NCI-H1436 treated with DMSO at 0.1 percent for 48 hours (cell line): ENCODE results near the gene LRRN2.

Source experiments
- DNase-seq: peaks from one replicate; lab custom pipeline; 2025; lab: John Stamatoyannopoulos, UW

The LRRN2 gene

DNA sequence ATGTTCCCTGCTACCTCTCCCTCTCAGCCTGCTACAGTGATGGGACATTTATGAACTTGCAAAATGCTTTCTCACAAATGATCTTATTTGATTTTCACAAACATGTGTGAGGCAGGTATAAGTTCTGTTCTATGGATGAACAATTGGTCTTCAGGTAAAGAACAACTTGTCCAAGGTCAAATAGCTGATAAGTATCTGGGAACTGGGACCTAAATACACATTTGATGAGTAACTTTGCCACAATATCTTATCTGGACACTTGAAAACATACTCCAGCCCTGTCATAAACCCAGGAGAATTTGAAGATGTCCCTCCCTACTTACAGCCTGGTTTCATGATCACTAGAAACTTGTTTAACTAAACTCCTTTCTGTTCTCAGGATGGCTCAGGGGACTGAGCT lies 23.0 kb downstream of the LRRN2 start:
- no peak for DNase-seq

DNA sequence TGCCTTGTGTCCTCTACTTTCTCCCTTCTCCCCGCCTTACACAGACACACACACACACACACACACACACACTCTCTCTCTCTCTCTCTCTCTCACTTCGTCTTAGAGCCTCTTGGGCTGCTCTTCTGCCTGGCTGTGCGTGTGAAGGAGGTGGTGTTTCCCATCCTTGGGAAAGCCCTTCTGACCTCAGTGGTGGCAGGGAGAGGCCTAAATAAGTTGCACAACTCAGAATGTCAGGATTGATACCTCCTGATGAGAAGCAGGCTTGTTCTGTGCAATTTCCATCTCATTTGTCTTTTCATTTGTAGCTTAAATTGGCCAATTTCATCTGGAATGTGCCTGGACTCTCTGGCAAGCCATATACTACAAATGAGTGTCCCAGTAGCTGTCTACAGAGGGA lies 25.0 kb downstream of the LRRN2 start:
- no peak for DNase-seq

DNA sequence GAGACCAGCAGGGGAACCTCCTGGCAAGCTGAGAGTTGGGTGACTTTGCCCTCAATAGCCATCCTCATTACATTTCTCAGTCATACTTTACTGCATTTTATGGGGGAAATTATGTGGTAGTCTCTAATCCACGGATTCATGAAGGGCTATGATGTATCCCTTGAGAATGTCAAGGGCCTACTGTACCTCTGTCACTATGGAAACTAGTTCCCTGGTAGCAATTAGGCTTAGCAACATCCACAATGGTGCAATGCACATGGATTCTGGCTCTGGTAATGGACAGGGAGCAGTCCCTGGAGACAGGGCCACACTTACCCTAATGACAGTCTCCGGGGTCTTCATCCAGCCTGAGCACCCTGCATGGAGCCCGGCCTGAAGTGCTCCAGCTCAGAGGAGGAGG lies 26.5 kb downstream of the LRRN2 start:
- DNase-seq: peak; percentile 81

DNA sequence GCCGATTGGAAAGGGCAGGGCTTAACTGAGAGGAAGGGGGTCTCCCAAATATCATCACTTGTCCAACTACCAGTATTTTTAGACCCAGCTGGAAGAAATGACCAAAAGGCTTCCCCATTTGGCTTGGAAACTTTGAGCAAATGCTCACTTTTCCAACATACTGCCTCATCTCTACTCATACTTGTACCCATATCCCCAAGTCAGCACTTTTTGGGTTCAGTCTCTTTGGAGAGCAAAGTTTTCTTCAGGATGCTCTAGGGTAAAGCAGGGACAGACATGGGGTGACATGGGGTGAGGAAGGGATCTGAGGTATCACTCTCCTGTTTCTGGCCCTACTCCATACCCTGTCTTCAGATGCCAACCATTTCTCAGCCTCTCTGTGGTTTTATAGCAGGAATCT lies 27.2 kb downstream of the LRRN2 start:
- no peak for DNase-seq

DNA sequence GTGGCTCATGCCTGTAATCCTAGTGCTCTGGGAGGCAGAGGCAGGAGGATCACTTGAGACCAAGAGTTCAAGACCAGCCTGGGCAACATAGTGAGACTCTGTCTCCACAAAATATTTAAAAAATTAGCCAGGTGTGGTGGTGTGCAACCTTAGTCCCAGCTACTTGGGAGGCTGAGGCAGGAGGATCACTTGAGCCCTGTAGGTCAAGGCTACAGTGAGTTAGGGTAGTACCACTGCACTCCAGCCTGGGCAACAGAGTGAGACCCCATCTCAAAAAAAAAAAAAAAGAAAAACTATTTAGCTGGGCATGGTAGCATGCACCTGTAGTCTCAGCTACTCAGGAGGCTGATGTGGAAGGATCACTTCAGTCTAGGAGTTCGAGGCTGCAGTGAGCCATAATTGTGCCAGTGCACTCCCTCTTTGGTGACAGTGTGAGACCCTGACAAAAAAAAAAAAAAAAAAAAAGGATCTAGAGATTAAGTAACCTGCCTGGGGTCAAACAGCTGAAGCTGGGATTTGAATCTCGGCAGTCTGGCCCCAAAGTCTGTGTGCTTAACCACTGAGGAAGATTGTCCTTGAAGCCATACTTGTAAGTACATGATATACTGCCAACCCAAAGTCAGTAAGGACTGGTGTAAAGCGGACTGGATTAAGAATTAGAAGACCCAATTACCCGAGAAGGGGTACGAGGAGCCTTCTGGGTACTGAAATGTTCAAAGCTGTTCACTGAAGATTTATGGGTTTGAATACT lies 31.8 kb downstream of the LRRN2 start:
- DNase-seq: no peak

DNA sequence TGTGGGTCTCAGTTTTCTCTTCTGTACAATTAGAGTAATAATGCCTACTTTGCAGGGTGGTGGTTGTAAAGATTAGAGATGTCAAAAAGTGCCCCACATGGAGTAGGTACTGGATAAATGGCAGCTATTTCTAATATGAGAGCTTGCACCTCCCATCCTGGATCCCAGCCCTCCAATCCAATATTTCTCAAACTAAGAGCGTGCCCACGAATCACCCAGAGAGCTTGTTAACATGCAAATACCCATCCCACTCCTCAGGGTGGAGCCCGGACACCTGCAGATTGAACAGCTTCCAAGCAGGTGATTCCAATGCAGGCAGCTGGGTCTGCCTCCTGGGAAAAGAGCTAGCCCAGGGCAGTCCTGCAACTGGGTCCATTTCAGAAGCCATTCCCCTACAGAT lies 33.0 kb downstream of the LRRN2 start:
- no peak for DNase-seq

DNA sequence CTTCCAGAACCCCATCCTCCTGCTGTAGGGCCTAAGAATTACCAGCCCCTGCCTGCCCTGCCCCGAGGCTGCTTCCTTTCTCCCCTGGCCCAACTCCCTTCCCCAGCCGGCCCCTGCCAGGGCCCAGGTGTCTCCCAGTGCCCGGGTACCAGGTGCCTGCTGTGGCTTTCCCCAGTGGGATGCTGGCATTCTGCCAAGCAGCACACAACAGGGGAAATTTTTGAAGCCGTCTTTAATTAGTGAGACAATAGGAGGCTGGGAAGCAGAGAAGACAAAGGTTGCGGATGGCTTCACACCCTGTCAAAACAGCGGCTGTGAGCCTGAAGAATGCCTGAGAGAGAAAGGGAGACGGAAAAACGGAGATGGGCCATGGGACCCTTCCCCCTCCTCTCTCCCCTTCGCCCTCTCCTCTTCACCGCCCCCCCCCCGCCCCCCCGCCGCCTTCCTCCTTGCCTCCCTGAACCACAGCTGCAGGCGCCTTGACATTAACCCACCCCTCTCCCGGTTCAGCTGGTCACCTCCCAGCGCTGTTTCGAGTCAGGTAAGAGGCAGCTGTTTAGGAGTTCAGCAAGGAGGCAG lies 33.6 kb downstream of the LRRN2 start:
- DNase-seq: peak; percentile 36

DNA sequence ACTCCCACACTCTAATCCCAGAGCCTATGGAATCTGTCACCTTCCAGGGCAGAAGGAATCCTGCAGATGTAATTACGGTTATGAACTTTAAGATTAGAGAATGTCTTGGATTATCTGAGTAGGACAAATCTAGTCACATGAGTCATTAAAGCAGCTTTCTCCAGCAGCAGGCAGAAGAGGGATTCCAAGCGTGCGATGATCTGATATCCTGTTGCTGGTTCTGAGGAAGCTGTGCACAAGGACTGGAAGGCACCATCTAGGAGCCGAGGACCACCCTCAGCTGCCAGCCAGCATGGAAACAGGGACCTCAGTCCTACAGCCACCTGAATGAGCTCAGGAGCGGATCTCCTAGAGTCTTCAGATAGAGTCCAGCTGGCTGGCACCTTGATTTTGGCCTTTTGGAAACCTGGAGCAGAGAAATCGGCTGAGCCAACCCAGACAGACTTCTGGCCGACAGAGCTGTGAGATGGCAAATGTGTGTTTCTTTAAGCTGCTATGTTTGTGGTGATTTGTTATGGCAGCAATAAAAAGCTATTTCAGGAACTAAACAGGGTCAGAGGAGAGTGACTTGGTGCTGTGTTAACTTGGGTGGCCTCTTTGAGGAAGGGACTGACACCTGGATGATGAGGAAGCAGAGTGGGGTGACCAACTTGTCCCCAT lies 34.5 kb downstream of the LRRN2 start:
- DNase-seq: no peak

DNA sequence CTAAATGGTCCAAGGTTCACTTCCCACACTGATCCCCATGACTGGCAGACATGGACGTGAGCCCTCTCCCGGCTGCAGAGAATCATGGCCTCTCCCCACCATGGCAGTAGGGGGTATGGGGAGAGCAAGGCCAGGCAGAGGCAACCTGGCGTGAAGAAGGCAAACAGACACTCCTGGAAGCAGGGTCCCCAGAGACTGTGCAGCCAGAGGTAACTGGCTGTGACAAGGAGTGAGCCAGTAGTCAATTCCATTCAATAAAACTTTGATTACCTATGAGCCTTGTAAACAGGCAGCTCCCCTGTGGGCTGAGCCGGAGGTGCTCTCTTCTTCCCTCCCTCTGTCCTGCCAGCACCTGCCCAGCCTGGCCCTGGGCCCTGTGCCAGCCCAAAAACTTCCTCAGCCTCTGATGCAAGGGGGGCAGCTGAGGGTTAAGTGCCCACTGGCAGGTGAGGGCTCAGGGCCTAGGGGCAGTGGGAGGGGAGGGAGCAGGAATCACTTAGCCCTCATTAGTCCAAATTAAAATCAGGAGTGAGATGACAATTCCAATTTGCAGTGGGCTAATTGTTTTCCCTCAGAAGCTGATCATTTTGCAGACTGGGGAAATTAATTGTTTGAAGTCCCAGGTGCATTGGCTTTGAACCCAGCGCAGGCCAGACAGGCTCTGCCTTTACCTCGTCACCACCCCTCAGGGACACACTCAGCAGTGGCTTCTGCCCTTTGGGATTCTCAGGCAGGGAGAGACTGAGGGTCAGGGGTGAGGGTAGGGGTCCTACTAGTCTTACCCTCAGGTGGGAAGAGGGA lies 35.6 kb downstream of the LRRN2 start:
- peak; percentile 96 for DNase-seq

DNA sequence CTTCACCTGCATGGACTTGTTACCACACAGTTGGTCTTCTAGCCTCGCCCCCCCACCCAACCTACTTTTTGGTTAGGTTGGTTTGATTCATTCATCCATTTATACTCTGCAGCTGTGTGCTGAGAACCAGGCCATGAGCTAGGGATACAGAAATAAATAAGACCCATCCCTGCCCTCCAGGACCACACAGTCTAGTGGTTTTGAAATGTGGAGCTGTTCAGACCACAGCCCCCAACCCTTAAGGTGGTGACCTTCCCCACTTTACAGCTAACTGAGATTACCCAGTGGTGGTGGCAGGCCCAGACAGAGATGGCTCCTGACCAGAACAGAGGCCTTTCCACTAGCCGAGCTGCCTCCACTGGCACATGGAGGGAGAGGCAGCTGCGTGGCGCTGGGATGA lies 37.0 kb downstream of the LRRN2 start:
- DNase-seq: no peak

DNA sequence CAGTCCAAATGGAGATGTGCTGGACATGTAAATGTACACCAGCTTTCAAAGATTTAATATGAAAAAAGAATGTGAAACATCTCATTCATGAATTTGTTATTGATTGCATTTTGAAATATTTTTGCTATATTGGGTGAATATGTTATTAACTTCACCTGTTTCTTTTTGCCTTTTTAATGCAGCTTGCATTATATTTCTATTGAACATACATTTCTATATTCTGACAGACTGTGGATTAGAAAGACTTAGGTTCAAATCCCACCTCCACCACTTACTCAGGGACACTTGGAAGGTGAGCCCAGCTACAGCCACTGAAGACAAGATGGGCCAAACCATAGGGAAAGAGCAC lies 37.8 kb downstream of the LRRN2 start:
- no peak for DNase-seq

DNA sequence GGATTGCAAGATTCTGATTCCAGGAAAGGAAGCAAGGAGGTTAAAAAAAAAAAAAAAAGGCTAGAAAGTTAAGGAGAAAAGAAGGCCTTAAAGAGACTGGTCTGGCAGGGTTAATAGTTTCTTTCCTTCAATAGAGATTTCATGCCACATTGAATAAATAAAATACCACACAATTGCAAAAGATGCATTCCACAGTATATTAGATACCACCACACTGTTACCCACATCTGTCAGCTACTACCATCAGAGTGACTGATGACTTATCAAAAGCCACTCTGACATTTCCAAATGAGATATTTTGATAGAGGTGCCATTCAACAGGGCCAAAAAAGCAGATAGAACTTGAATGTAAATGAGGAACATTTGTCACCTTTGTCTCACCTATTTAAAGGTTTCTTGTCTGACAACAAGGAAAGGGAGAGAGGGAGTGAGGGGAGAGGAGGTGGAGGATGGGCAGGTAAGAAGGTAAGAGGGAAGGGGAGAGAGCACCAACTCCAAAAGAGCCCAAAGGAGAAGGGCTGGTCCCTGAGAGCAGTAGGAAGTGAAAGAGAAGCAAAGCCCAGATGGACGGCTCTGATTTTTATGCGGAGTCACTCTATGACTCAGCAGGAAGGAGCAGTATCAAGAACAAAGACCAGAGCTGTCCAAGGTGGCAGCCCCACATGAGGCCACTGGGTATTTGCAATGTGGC lies 38.3 kb downstream of the LRRN2 start:
- DNase-seq: no peak

DNA sequence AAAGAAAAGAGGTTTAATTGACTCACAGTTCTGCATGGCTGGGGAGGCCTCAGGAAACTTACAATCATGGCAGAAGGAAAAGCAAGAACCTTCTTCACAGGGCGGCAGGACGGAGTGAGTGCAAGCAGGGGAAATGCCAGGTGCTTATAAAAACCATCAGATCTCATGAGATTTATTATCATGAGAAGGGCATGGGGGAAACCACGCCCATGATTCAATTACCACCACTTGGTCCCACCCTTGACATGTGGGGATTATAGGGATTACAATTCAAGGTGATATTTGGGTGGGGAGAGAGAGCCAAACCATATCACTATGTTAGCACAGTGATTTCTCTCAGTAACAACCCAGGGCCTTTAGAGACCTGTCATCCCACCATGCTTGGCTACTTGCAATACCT lies 39.9 kb downstream of the LRRN2 start:
- DNase-seq: no peak

DNA sequence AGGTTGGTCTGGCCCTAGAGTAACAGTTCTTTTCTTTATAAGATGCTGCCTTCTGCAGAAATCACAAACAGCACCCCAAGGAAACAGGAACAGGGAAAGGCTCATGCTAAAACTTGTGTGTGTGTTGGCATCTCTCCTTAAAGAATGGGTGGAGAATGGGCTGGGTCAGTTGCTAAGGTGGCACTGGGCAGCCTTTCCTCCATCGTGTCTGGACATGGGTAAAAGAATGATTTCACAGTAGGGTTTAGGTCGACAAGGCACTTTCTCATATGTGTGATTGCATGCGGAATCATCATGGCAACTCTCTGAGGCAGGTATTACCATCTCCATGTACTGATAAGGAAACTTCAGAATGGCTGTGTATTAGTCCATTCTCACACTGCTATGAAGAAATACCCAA lies 40.3 kb downstream of the LRRN2 start:
- no peak for DNase-seq

DNA sequence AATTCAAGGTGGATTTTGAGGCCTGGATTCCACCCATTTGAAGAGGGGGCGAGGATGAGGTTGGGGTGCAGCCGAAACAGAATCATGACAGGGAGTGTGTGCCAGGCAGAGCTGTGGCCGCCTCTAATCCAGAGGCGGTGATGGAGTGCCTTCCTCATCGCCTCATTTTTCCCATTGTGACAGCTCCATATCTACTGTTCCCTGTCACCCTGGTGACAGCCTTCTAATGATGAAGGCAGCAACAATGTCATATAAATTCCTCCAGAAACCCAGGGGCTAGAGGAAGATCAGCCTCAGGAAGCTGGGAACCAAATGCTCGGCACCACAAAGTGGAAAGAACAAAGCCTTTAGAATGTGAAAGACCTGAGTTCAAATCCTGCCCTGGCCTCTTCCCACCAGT lies 42.0 kb downstream of the LRRN2 start:
- DNase-seq: no peak

DNA sequence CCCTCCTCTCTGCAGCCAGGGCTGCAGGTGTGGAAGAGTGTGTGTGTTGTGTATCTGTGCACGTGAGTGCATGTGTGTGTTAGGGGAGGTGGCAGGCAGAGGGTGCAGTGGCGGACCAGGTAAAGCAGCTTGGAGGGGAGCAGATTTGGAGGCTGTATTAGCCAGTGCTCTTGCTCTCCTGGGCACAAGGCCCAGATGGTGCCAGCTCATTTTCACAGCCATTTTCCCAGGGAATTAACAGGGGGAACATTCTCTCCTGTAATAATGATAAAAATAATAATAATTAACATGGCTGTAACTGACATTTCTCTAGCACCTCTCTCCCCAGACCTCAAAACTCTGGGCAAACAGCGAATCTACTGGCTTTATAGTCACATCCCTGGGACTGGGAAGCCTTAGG lies 43.6 kb downstream of the LRRN2 start:
- DNase-seq: no peak

DNA sequence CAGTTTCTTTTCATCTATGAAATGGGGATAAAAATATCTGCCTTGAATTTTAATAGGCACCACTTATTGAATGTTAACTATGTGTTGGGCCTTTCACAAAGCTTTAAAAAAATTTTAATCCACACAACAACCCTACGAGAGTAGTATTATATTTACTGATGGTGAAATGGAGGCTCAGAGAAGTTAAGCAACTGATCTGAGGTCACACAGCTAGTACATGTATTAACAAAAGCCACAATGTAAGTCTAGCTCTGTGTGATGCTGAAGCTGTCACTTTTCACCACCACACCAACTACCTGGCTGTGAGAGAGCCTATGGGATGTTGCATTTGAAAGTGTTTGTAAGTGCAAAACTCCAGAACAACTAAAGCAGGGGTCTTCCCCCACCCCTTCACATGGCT lies 44.1 kb downstream of the LRRN2 start:
- DNase-seq: no peak

DNA sequence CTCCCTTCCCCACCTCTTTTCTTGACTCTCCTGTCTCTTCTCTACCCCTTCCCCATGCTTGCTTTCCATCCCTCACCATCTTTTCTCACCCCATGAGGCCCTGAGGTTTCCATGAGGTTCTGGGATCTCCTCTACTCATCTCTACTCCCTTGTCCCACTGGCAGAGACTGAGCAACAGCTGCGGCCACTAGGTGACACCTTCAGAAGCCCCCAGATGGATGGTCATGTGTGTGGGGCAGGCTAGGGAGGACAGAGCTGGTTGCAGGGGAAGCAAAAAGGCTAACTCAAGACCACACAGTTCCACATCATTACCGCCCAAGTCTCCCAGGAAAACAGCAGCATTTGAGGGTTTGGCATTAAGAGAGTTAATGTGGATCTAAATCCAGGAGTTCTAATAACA lies 45.0 kb downstream of the LRRN2 start:
- no peak for DNase-seq

DNA sequence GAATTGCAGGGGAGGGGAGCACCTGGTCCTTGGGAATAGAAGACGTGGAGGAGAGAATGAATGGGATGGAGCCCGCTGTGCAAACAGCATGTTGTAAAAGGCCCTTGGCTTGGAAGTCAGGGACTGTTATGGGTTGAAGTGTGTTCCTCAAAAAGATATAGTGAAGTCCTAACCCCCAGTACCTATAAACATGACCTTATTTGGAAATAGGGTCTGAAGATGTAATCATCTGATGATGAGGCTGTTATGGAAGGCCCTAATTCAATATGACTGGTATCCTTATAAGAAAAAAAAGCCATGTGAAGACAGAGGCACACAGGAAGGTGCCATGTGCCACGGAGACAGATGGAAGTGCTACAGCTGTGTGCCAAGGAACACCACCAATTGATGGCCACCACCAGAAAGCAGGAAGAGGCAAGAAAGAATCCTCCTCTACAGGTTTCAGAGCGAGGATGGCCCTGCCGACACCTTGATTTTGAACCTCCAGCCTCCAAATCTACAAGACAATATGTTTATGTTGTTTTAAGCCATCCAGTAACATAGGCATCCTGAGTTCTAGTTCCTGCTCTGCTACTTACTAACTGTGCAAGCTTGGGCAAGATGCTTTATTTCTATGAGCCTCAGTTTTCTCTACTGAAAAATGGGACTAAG lies 51.2 kb downstream of the LRRN2 start:
- no peak for DNase-seq

DNA sequence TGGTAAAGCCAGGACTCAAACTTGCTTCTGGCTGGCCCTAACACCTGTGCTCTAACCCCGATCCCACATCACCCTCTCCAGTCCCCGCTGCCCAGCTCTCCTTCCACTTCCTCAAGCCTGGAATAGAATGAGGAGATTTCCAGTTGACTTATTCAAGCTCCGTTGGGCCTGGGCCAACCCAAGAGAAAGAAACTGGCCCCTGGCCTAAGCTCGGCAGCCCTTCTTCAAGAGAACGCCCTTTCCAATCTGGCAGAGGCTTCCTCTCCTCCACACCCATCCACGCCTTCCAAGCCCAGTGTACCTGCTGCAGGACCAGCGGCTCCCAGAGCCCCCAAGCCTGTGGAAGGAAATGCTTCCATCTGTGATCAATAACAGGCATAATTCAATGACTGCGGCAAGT lies 51.9 kb downstream of the LRRN2 start:
- no peak for DNase-seq

DNA sequence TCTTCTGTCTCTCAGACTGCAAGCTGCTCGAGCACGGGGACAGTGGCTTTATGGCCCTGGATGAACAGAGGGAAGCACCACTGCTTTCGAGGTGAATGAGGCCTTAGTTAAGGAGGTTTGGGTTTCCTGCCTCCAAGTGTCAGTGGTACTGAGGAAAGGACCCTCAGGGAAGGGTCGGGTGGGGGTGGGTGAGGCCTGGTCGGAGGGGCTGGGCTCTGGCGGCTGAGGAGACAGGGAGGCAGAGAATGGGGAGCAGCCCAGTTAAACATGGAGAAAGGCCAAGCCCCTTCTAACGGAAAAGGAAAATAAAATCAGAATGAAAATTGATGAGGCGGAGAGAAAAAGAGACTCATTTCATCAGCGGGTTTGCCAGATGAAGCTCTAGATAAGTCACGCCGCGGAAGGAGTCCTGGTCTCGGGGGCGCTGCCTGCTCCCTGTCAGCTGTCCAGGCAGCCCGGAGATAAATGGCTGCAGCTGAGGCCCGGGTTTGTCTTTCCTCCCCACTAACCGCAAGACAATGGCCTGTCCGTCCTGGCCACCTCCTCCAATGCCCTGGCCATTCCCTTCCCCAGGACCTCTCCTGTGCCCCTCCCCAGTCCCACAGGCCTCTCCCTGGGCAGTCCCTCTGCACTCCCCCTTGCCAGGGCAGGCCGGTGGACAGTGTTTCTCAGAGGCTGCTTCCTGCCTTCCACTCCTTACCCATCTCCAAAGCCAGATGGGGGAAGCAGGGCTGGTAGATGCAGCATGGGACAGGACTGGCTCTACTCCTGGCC lies 55.2 kb downstream of the LRRN2 start:
- no peak for DNase-seq
